Small intestine (tissue), 16 donors: ENCODE data around the gene TRIM7. TPM values are rescaled to one million over a fixed set of nuclear protein-coding genes. Genes with fewer than 3 reads are reported as not detected.

Experiments used
- DNase-seq, 2 donors: peaks; one replicate each; pipeline versions ENCODE4 v3.0.0 to v3.0.0-alpha.2; 2013
- FAIRE-seq: peaks from 2 replicates; lab custom pipeline; 2012; peaks lifted over from hg19 to GRCh38; lab: Jason Lieb, UNC
- H3K27ac ChIP-seq, 3 donors: one replicate each; pipeline ENCODE4 v1.5.1; 2013; ENCODE audit warnings: low read length in 2 of 3, mild to moderate bottlenecking in 2 of 3, control low read depth in 1 of 3, inconsistent platforms in 1 of 3, low read depth in 1 of 3, moderate library complexity in 1 of 3
- H3K27me3 ChIP-seq, 3 donors: one replicate each; pipeline ENCODE4 v1.6.1; 2013; ENCODE audit warnings: low read length in 3 of 3, inconsistent platforms in 1 of 3; ENCODE audit not compliant: control insufficient read depth in 3 of 3, insufficient read depth in 3 of 3
- H3K36me3 ChIP-seq, 3 donors: one replicate each; pipeline ENCODE4 v1.6.1; 2013; ENCODE audit warnings: low read length in 3 of 3, inconsistent platforms in 1 of 3, low read depth in 1 of 3, mild to moderate bottlenecking in 1 of 3, moderate library complexity in 1 of 3; ENCODE audit not compliant: control insufficient read depth in 3 of 3, insufficient read depth in 2 of 3
- H3K4me1 ChIP-seq, 3 donors: one replicate each; pipeline ENCODE4 v1.6.1; 2013; ENCODE audit warnings: low read length in 2 of 3, inconsistent platforms in 1 of 3, low read depth in 1 of 3, mild to moderate bottlenecking in 1 of 3, moderate library complexity in 1 of 3; ENCODE audit not compliant: control insufficient read depth in 3 of 3, insufficient read depth in 2 of 3
- H3K4me3 ChIP-seq, 3 donors: one replicate each; pipeline ENCODE4 v1.5.1; 2013; ENCODE audit warnings: low read length in 3 of 3, control low read depth in 1 of 3, inconsistent platforms in 1 of 3, low read depth in 1 of 3, mild to moderate bottlenecking in 1 of 3, moderate library complexity in 1 of 3
- H3K9me3 ChIP-seq, 2 donors: one replicate each; pipeline ENCODE4 v1.6.1; 2013; ENCODE audit warnings: low read depth in 1 of 2, low read length in 1 of 2; ENCODE audit not compliant: control insufficient read depth in 2 of 2, insufficient read depth in 1 of 2
- WGBS, 3 donors: extraction: QIAGEN DNeasy Blood & Tissue Kit; methylation state at CpG; one replicate each; pipeline ENCODE4 v1.1.7; 2013; 5-methylcytosine and 5-hydroxymethylcytosine counted together
- long read RNA-seq, 10 donors: transcript quantifications; one replicate each; lab custom pipeline, GENCODE V29; 2026
- polyA plus RNA-seq, 4 donors: library from polyadenylated mRNA; stranded (reverse) in 3 of 4; unstranded in 1 of 4; fragments of 200-250 nt in 3 of 4; fragments of 120-200 nt in 1 of 4; gene quantifications; one replicate each; pipeline versions ENCODE4 v1.2.1 to v1.2.3, GENCODE V29; 2013
- donor health status: healthy with polysubstance abuse.
- donor health status: control.
- donor health status: control.
- donor health status: Bipolar disorder and iron deficiency.
- donor health status: healthy.

TRIM7 gene
- 1 to 10 TPM in 1 of 4 donors, under 1 TPM in 2, not detected in 1; 0.22 to 2.1 (median 0.89) TPM for polyA plus RNA-seq
- long read RNA-seq, donor 1 = 0 reads
- long read RNA-seq, donor 2 = 0 reads
- long read RNA-seq, donor 3 = 0 reads
- long read RNA-seq, donor 4 = 0 reads
- long read RNA-seq, donor 5, partial matches to known transcripts = 0 of 1 reads
- long read RNA-seq, donor 5, other reads (novel, unspliced or antisense) = 0 of 1 reads
- long read RNA-seq, donor 6 = 0 reads
- long read RNA-seq, donor 7 = 0 reads
- long read RNA-seq, donor 8, partial matches to known transcripts = 0 of 1 reads
- long read RNA-seq, donor 8, other reads (novel, unspliced or antisense) = 0 of 1 reads
- long read RNA-seq, donor 9 = 0 reads
- long read RNA-seq, donor 10 = 0 reads

DNA sequence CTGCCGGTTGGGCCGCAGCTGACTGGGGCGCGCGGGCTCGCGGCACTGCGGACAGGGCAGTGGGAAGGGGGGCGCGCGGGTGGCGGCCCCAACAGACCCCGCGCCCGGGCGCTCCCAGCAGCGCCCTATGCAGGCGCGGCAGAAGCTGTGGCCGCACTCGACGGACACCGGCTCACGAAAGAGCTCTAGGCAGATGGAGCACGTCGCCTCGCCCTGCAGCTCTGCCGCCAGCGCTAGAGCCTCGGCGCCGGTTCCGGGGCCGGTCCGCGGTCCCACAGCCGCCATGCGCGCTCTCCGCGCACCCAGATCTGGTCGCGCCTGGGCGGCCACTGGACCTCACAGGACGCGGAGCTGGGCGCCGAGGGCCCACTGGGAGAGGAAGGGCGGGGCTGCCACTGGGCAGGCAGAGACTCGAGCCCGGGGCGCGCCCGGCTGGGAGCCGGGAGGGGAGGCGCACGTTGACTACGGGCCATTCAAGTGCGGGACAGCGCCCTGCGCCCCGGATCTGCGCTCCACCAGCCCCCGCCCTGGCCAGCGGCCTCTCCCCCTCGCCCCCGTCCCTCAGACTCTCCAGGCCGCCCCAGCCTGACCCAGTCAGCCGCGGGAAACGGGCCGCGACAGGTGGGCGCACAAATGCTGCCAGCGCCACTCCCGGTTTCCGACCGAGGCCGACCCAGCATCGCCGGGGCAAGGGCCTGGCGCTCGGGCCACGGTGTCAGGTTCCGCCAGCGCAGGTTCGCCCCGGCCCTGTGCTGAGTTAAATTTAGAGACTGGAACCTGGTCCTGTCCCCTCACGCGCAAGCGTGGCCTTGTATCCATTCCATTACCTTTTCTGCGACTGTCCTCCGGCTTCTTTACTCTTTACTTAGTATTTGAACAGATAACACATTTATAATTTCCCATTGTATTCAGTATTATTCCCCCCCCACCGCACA lies at the start of gene TRIM7:
Gene TRIM7, minus strand, starts transcription at position 371 of the 935 bp plus-strand sequence. Its CDS starts 86 bp downstream, at position 285.
- no peak for FAIRE-seq
- 1% methylated on average over 77 to 94 of the region's 94 CpGs for WGBS, 3 donors
- no peaks in the 10 kb centered on the region for H3K9me3 ChIP-seq
- H3K4me3 ChIP-seq = peak within 1 kb of the TSS; percentile 35 to 62 (median 55)
- no peaks in the 10 kb centered on the region for H3K36me3 ChIP-seq
- H3K27ac ChIP-seq = no peak within 1 kb of the TSS
- peaks cover 0 to 55% (median 0%) of the 10 kb centered on the region in 3 donors for H3K27me3 ChIP-seq
- peaks cover 0 to 20% (median 0%) of the 10 kb centered on the region in 3 donors for H3K4me1 ChIP-seq
- DNase-seq = peak; percentile 37 to 54

DNA sequence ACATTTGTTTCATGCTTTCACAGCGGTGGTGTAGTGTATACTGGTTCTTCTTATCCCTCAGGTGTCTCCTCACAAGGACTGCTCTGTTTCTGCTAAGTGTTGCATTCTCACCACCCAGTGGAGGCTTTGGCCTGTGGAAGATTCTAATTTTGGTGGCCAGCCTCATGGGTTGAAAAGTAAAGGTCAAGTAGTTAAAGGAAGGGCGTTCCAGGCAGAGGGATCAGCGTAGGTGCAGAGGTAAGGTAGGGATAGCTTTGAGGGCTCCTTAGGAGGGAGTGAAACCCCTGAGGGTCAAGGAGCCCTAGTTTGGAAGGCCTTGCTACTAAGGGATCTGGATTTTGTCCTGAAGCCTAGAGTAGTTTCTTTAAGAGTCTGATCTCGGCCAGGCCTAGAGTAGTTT lies 43.3 kb upstream of the TRIM7 start:
- Histone ChIP-seq H3K27me3 (no peaks in the 10 kb centered on the region), H3K36me3 (peaks cover 0 to 15% (median 2%) of the 10 kb centered on the region in 3 donors), H3K4me1 (peaks cover 14 to 19% (median 15%) of the 10 kb centered on the region in 3 donors), H3K4me3 (peak overlapping the region in 2 of 3 donors; percentile 61 to 77), H3K9me3 (no peaks in the 10 kb centered on the region), H3K27ac (peak overlapping the region in 1 of 3 donors; percentile 47)
- DNase-seq (no peak), FAIRE-seq (no peak)
- WGBS, 3 donors = 58 to 71% (median 64%) methylated on average over 4 of the region's 4 CpGs

DNA sequence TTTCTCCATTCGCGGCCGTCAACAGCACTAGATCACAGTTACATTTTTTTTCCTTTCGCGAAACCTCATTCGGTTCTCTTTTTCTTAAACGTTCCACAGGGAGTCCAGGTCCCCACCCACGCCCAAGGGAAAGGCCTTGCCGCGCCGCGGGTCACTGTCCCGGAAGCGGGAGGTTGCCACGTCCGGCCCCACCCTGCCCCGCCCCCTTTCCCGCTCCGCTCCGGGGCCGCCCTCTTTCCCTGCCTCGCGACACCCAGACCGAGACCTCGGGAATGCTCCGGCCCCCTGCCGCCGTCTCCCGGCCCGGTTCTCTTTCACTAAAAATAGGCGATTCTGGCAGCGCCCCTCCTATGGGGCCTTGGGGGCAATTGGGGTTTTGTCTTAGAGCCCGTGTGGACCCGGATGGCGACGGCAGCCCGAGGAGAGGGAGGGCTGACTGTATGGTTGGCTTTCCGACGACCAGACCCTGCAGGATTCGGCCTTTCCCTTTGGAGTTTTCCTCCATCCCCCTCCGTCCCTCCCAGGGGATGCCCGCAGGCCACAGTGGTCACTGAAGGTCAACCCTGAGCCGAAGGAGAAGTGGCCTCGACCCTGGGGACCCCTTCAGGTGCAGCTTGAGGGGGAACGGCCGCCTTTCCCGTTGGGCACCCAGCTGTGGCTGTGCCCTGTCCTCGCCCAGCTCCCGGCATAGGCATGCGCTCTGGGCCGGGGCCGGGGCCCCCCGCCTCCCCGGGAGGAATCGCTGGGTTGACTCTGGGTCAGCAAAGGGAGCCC lies 41.5 kb upstream of the TRIM7 start:
- peaks cover 10 to 27% (median 18%) of the 10 kb centered on the region in 3 donors for H3K4me1 ChIP-seq
- 0 to 1% (median 0%) methylated on average over 54 to 55 of the region's 55 CpGs for WGBS, 3 donors
- H3K27me3 ChIP-seq = no peaks in the 10 kb centered on the region
- peak overlapping the region; percentile 96 to 99 (median 99) for H3K27ac ChIP-seq
- H3K36me3 ChIP-seq = peaks cover 1 to 29% (median 5%) of the 10 kb centered on the region in 3 donors
- peak overlapping the region; percentile 52 to 77 (median 61) for H3K4me3 ChIP-seq
- FAIRE-seq (no peak), DNase-seq (peak; percentile 90 to 96)
- H3K9me3 ChIP-seq = no peaks in the 10 kb centered on the region

DNA sequence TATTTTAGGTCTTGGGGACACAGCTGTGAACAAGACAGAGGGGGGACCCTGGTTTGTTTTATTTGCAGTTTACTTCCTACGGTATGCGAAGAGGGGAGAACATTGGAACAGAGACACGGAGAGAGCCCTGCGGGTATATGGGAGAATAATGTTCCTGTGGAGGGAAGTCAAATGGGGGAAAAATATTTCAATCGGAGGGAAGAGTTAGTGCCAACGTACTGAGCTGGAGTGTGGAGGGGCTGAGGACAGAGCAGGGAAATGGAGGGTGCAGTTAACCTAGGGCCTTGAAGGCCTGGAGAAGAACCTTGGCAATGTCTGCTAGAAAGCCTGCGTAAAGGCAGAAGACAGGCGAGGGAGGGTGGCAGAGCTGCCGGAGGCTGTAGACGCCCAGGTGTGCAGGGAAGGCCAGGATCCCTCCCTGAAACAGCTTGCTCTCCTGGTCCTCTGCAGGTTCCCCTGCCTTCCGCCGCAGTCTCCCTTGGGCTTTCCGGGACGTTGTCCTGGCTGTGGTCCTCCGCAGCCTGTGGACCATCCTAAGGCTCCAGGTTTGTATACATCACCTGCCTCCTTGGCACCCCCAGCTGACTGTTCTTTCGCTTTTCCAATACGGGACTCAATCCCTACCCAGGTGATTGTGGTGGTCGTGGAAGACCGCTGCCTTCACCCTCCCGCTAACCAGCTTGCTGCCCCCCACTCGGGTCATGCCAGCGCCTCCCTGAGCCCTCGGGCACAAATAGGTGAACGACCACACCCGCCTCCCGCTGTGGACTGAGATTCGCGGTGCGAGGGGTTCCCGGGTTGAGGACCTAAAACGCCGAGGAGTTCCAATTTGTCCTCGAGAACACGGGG lies 40.7 kb upstream of the TRIM7 start:
- Histone ChIP-seq H3K4me1 (peaks cover 10 to 29% (median 20%) of the 10 kb centered on the region in 3 donors), H3K27ac (peak overlapping the region; percentile 96 to 99 (median 99)), H3K9me3 (no peaks in the 10 kb centered on the region), H3K4me3 (peak overlapping the region; percentile 52 to 77 (median 61)), H3K36me3 (peaks cover 2 to 31% (median 11%) of the 10 kb centered on the region in 3 donors), H3K27me3 (no peaks in the 10 kb centered on the region)
- WGBS, 3 donors = 28 to 37% (median 32%) methylated on average over 34 of the region's 34 CpGs
- FAIRE-seq (no peak), DNase-seq (no peak)

DNA sequence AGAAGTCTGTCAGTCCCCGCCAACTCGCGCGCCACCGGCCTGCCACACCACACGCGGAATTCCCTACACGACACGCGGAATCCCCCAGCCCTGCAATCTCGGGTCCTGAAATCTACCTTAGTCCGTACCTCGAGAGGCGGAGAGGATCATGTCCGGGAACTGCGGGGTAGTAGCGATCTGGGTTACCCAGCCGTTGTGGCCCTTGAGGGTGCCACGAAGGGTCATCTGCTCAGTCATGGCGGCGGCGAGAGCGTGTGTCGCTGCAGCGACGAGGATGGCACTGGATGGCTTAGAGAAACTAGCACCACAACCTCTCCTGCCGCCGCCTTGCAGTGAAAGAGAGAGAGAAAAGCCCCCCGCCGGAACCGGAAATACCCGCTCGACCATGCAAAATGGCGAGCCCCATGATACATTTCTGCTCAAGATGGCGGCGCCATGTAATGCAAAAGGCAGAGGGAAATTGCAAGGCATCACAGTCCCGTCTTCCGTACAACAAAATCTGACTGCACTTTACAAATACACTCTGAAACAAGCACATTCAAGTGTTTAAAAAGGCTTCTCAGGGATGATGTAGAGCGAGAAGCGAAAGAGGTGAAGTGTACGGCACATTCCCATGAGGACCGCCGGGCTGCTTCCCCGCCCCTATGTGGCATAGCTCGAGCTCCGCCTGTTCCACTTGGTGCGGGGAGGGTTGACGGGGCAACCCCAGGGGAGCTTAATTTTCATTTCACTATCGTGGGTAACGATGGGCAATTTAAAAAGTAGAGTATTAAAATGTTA lies 38.8 kb upstream of the TRIM7 start, which contains the start of gene RACK1:
Gene RACK1, minus strand, starts transcription at position 343 of the 780 bp plus-strand sequence. Its CDS starts 106 bp downstream, at position 237.
- peaks cover 6 to 49% (median 13%) of the 10 kb centered on the region in 3 donors for H3K36me3 ChIP-seq

DNA sequence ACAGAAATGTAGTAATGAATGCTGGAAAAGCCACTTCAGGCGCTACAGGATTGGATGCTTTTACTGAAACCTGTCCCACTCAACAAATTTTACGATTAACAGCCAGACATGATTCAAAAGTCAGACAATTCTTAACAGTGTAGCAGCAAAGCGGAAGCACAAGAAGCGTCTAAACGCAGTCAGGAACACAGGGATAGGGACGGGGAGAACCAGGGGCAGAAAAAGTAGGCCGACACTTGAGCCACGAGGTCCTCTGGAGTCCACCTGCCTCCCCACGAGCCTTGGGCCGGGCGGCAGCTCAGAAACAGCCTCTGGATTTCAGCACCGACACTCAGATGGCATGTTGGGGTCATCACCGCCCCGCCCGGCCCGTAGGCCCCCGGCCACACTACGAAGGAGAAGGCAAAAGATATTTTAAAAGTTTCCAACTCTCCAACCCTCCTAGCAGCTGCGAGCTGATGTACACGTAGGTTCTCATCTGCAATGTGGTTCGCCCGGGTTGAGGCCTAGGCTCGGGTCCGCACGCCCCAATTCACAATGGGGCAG lies 38.1 kb upstream of the TRIM7 start:
- Histone ChIP-seq H3K27me3 (no peaks in the 10 kb centered on the region), H3K27ac (peak overlapping the region; percentile 72 to 99 (median 95)), H3K9me3 (no peaks in the 10 kb centered on the region), H3K4me1 (peaks cover 7 to 26% (median 12%) of the 10 kb centered on the region in 3 donors), H3K4me3 (peak overlapping the region; percentile 80 to 97 (median 83)), H3K36me3 (peaks cover 6 to 54% (median 14%) of the 10 kb centered on the region in 3 donors)
- DNase-seq (no peak), FAIRE-seq (no peak)
- 0 to 1% (median 1%) methylated on average over 24 to 25 of the region's 25 CpGs for WGBS, 3 donors

More for the DNA sequence above, 38.8 kb upstream of the TRIM7 start, which contains the start of gene RACK1:
- Histone ChIP-seq H3K27ac (peak within 1 kb of the TSS; percentile 72 to 99 (median 95)), H3K4me1 (peaks cover 10 to 29% (median 12%) of the 10 kb centered on the region in 3 donors), H3K9me3 (no peaks in the 10 kb centered on the region), H3K27me3 (no peaks in the 10 kb centered on the region), H3K4me3 (peak within 1 kb of the TSS; percentile 80 to 97 (median 83))
- WGBS, 3 donors = 0 to 1% (median 1%) methylated on average over 50 of the region's 50 CpGs
- DNase-seq (peak; percentile 89 to 97), FAIRE-seq (no peak)
